ENCODE results near the gene SULT6B1.
"Not testable (repeated sequence)": the region's sequence is repeated elsewhere in the genome, so short reads cannot be mapped to it uniquely, and the experiment has no call there.

- TF ChIP-seq CTCF (IDR thresholded peaks at IDR 0.05); POLR2AphosphoS5 (IDR thresholded peaks at IDR 0.05); POLR2A (IDR thresholded peaks at IDR 0.05); EP300 (IDR thresholded peaks at IDR 0.05; ENCODE audit: low read depth): not testable (repeated sequence)
These were observed 16.7 kb upstream of the SULT6B1 start for GRCh38 chr2:37205071-37205661.

All from transverse colon (tissue), 4 donors.